Spleen (tissue), 11 donors: ENCODE results near the gene TESPA1. TPM values are rescaled to one million over a fixed set of nuclear protein-coding genes. Genes with fewer than 3 reads are reported as not detected.
A peak's percentile ranks its signal among the peaks of the same experiment; 100 is the strongest.

ENCODE experiments used
- DNase-seq: peaks from one replicate; pipeline ENCODE4 v3.0.0-alpha.2; 2020
- H3K27ac ChIP-seq, 8 donors: fragments of 200-600 bp; sonication (generic) in 7 of 8; 1 replicate in 4 of 8; 2 replicates in 4 of 8; pipeline versions ENCODE4 v1.5.0 to v1.8.0; 2016 to 2021; ENCODE audit warnings: inconsistent platforms in 4 of 8, mild to moderate bottlenecking in 4 of 8, moderate library complexity in 1 of 8
- H3K27me3 ChIP-seq, 7 donors: fragments of 200-600 bp; sonication (generic) in 6 of 7; replicated peaks in 1 of 7; 1 replicate in 4 of 7; 2 replicates in 3 of 7; pipeline versions ENCODE4 v1.5.0 to v1.8.0; 2016 to 2021; ENCODE audit warnings: inconsistent platforms in 3 of 7, mild to moderate bottlenecking in 1 of 7
- H3K36me3 ChIP-seq, 6 donors: fragments of 200-600 bp; sonication (generic) in 5 of 6; 1 replicate in 4 of 6; 2 replicates in 2 of 6; pipeline versions ENCODE4 v1.5.0 to v1.8.0; 2016 to 2021; ENCODE audit warnings: inconsistent platforms in 2 of 6
- H3K4me1 ChIP-seq, 6 donors: fragments of 200-600 bp; sonication (generic) in 5 of 6; 1 replicate in 3 of 6; 2 replicates in 3 of 6; pipeline versions ENCODE4 v1.5.0 to v1.8.0; 2016 to 2021; ENCODE audit warnings: inconsistent platforms in 3 of 6
- H3K4me3 ChIP-seq, 8 donors: fragments of 200-600 bp; sonication (generic) in 7 of 8; 1 replicate in 4 of 8; 2 replicates in 4 of 8; pipeline versions ENCODE4 v1.5.0 to v1.8.0; 2016 to 2021; ENCODE audit warnings: inconsistent platforms in 4 of 8, mild to moderate bottlenecking in 4 of 8, moderate library complexity in 2 of 8
- H3K9me3 ChIP-seq, 8 donors: fragments of 200-600 bp; sonication (generic) in 7 of 8; 1 replicate in 4 of 8; 2 replicates in 4 of 8; pipeline versions ENCODE4 v1.5.0 to v1.8.0; 2016 to 2021; ENCODE audit warnings: inconsistent platforms in 4 of 8
- CTCF ChIP-seq, 11 experiments: fragments of 200-600 bp in 7 of 11; fragments of 450-650 bp in 4 of 11; sonication (generic) in 4 of 11; IDR thresholded peaks in 8 of 11; conservative IDR thresholded peaks in 3 of 11; 1 replicate in 7 of 11; 2 replicates in 4 of 11; pipeline versions ENCODE4 v1.4.0 to v1.8.0; 2016 to 2021; ENCODE audit warnings: antibody characterized with exemption in 11 of 11, inconsistent platforms in 4 of 11, mild to moderate bottlenecking in 1 of 11
- POLR2A ChIP-seq, 3 donors: fragments of 450-650 bp; IDR thresholded peaks; one replicate each; pipeline ENCODE4 v1.5.1; 2017; ENCODE audit warnings: antibody characterized with exemption in 3 of 3, mild to moderate bottlenecking in 1 of 3
- POLR2AphosphoS5 ChIP-seq, 3 donors: sonication (generic); formaldehyde crosslinking; IDR thresholded peaks; one replicate each; pipeline ENCODE4 v1.5.1; 2017; ENCODE audit warnings: antibody characterized with exemption in 3 of 3
- whole genome bisulfite sequencing, 5 donors: extraction: QIAGEN DNeasy Blood & Tissue Kit in 3 of 5; methylation state at CpG; one replicate each; pipeline versions ENCODE4 v1.1.5 to v1.1.7; 2013 to 2018; 5-methylcytosine and 5-hydroxymethylcytosine counted together
- intact Hi-C: fragments of 100-400 bp; cut with DNase I; formaldehyde crosslinking; loops from one replicate; pipeline ENCODE4 v1.15.0; 2023; ENCODE audit warnings: low total_unique reads
- polyA plus RNA-seq, 3 donors: library from polyadenylated mRNA; stranded (reverse); fragments of 200-250 nt; gene quantifications; one replicate each; pipeline ENCODE4 v1.2.1, GENCODE V29; 2013
- total RNA-seq, 7 donors: library from RNA; depleted of rRNA in 3 of 7; stranded (reverse); fragments of >200 nt in 3 of 7; fragmentation: NEBNext Ultra II Directional in 4 of 7; extraction: Animal tissue kit (Norgen Biotek cat#: 25700) in 4 of 7; gene quantifications; one replicate each; pipeline versions ENCODE4 v1.1.0 to v1.2.1, GENCODE V29; 2016 to 2021
- donor health status: healthy with polysubstance abuse.
- donor health status: DM: no; HTN: no; CAD: no; lungs with moderate emphysema.
- donor health status: DM: no; HTN: no; CAD: no.
- donor health status: Bipolar disorder and iron deficiency.
- donor health status: healthy.
- donor health status: DM: no; HTN: no; CAD: no.
- donor health status: DM: yes; HTN: yes; CAD: no.

TESPA1 gene
- total and polyA plus RNA-seq, 10 donors: 7.3 to 16.8 (median 13.4) TPM

- DNase-seq: no peak
- intact Hi-C loops: no loop called here
- no peak for TF ChIP-seq POLR2A (IDR thresholded peaks at IDR 0.05)
- no peak for TF ChIP-seq CTCF (IDR thresholded peaks at IDR 0.05 in 8 of 11, conservative IDR thresholded peaks at IDR 0.05 in 3 of 11)
- TF ChIP-seq POLR2AphosphoS5 (IDR thresholded peaks at IDR 0.05): no peak
- H3K4me1 ChIP-seq: peaks cover 0 to 42% (median 13%) of the 10 kb centered on the region in 6 donors
- H3K27me3 ChIP-seq: no peaks in the 10 kb centered on the region
- H3K27ac ChIP-seq: peak overlapping the region in 3 of 8 donors; percentile 59 to 84 (median 82)
- H3K9me3 ChIP-seq: peaks cover 0 to 31% (median 25%) of the 10 kb centered on the region in 8 donors
- 12 to 41% (median 16%) methylated on average over 1 of the region's 1 CpG for WGBS, 5 donors
- H3K4me3 ChIP-seq: no peak overlapping the region
- no peaks in the 10 kb centered on the region for H3K36me3 ChIP-seq
These were observed 51.2 kb downstream of the TESPA1 start for GRCh38 chr12:54933376-54933775.

GRCh38 chr12:54932691-54933090 is 51.9 kb downstream of the TESPA1 start:
- Histone ChIP-seq H3K4me3 (no peak overlapping the region), H3K27me3 (no peaks in the 10 kb centered on the region), H3K4me1 (peaks cover 0 to 42% (median 13%) of the 10 kb centered on the region in 6 donors), H3K9me3 (peaks cover 0 to 32% (median 25%) of the 10 kb centered on the region in 8 donors), H3K36me3 (no peaks in the 10 kb centered on the region), H3K27ac (peak overlapping the region in 1 of 8 donors; percentile 84)
- intact Hi-C loops: no loop called here
- WGBS, 5 donors: 70 to 83% (median 77%) methylated on average over 2 of the region's 2 CpGs
- TF ChIP-seq POLR2AphosphoS5 (IDR thresholded peaks at IDR 0.05) (no peak), CTCF (IDR thresholded peaks at IDR 0.05 in 8 of 11, conservative IDR thresholded peaks at IDR 0.05 in 3 of 11) (no peak), POLR2A (IDR thresholded peaks at IDR 0.05) (no peak)
- no peak for DNase-seq

- intact Hi-C loops: no loop called here
- 93 to 98% (median 98%) methylated on average over 4 of the region's 4 CpGs for WGBS, 5 donors
- no peak for DNase-seq
- Histone ChIP-seq H3K4me3 (no peak overlapping the region), H3K27me3 (no peaks in the 10 kb centered on the region), H3K27ac (no peak overlapping the region), H3K36me3 (no peaks in the 10 kb centered on the region), H3K9me3 (peaks cover 0 to 32% (median 25%) of the 10 kb centered on the region in 8 donors), H3K4me1 (peaks cover 0 to 42% (median 13%) of the 10 kb centered on the region in 6 donors)
- no peak for TF ChIP-seq POLR2A (IDR thresholded peaks at IDR 0.05)
- TF ChIP-seq CTCF (IDR thresholded peaks at IDR 0.05 in 8 of 11, conservative IDR thresholded peaks at IDR 0.05 in 3 of 11): no peak
- TF ChIP-seq POLR2AphosphoS5 (IDR thresholded peaks at IDR 0.05): no peak
These were observed 52.5 kb downstream of the TESPA1 start for GRCh38 chr12:54932038-54932437.

GRCh38 chr12:54929998-54930397 is 54.6 kb downstream of the TESPA1 start:
- H3K27ac ChIP-seq: no peak overlapping the region
- no peak for TF ChIP-seq POLR2AphosphoS5 (IDR thresholded peaks at IDR 0.05)
- TF ChIP-seq POLR2A (IDR thresholded peaks at IDR 0.05): no peak
- TF ChIP-seq CTCF (IDR thresholded peaks at IDR 0.05 in 8 of 11, conservative IDR thresholded peaks at IDR 0.05 in 3 of 11): no peak
- peaks cover 0 to 32% (median 25%) of the 10 kb centered on the region in 8 donors for H3K9me3 ChIP-seq
- no peaks in the 10 kb centered on the region for H3K36me3 ChIP-seq
- no peaks in the 10 kb centered on the region for H3K27me3 ChIP-seq
- H3K4me1 ChIP-seq: peaks cover 0 to 25% (median 5%) of the 10 kb centered on the region in 6 donors
- 67 to 89% (median 71%) methylated on average over 3 of the region's 3 CpGs for WGBS, 5 donors
- intact Hi-C loops: no loop called here
- no peak for DNase-seq
- H3K4me3 ChIP-seq: no peak overlapping the region
